Stimulated activated CD4-positive, alpha-beta T cell treated with anti-CD3 and anti-CD28 coated beads, Interleukin-4, amount 100 ng/mL, for 48 hours (primary cell): Measurements from ENCODE around the gene SPDYE5.
"Not testable (repeated sequence)": the region's sequence is repeated elsewhere in the genome, so short reads cannot be mapped to it uniquely, and the experiment has no call there.

ENCODE experiments used
- DNase-seq, 2 donors: peaks; one replicate each; pipeline ENCODE4 v3.0.0-alpha.2; 2020; ENCODE audit warnings: low read depth in 2 of 2

SPDYE5 gene, protein sequence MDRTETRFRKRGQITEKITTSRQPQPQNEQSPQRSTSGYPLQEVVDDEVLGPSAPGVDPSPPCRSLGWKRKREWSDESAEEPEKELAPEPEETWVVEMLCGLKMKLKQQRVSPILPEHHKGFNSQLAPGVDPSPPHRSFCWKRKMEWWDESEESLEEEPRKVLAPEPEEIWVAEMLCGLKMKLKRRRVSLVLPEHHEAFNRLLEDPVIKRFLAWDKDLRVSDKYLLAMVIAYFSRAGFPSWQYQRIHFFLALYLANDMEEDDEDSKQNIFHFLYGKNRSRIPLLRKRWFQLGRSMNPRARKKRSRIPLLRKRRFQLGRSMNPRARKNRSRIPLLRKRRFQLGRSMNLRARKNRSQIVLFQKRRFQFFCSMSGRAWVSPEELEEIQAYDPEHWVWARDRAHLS

DNA sequence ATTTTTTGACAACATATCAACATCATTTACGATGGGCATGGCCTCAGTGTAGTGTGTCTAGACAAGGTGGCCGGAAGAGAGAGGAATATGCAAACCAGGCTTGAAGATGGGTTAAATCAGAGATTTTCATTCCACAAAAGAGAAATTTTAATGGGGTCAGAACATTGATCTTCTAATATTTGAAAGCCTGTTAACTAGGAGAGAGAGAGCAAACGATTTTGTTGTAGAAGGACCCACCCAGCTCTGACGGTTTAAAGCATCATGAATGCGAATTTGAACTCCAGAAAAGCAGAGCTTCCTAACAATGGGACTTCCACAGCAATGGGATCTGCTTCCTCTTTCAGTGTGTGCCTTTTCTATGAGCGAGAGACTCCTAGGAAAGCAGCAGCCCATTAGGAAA, at the start of gene SPDYE5:
Gene SPDYE5 (plus strand): TSS at position 301 of the 400 bp plus-strand sequence. CDS start 1,728 bp downstream, outside the sequence.
- not testable (repeated sequence) for DNase-seq

DNA sequence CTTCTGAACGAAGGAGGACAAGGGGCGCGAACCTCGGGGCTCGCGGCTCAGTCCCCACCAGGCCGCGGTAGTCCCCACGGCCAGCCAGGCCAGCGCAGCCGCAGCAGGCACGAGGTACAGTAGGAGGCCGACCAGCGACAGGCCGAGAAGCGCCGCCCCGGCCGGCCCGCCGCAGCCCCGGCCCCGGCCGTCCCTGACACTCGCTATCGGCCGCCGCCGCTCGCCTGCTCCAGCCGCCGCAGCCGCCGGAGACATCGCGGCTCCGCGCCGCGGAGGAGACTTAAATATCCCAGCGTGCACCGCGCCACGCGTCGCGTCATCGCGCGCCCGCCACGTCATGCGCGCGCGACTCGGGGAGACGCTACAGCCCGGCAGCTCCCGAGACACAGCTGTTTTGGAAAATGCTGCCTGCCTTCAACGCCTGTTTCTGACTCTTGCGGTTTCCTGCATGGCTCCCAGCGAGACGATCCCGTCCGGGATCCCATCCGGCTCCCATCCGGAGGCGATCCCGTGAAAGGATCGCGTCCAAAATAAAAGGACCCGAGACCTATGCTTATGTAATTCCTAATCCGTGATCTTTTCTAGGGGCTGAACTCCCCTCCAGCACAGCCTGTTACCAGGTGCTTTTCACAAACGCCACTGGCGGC, 49.5 kb upstream of the SPDYE5 start:
- not testable (repeated sequence) for DNase-seq

DNA sequence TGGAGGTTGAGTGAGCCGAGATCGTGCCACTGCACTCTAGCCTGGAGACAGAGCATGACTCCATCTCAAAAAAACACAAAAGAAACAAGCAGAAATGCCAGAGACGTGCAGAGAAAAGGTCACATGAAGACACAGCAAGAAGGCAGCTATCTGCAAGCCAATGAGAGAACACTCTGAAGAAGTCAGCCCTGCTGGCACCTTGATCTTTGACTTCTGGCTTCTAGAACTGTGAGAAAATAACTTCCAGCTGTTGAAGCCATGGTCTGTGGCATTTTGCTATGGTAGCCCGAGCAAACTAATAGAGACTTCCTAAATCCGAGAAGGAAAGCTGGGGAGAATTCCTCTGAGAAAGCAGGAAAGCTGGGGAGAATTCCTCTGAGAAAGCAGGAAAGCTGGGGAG, 42.2 kb upstream of the SPDYE5 start:
- DNase-seq: not testable (repeated sequence)

DNA sequence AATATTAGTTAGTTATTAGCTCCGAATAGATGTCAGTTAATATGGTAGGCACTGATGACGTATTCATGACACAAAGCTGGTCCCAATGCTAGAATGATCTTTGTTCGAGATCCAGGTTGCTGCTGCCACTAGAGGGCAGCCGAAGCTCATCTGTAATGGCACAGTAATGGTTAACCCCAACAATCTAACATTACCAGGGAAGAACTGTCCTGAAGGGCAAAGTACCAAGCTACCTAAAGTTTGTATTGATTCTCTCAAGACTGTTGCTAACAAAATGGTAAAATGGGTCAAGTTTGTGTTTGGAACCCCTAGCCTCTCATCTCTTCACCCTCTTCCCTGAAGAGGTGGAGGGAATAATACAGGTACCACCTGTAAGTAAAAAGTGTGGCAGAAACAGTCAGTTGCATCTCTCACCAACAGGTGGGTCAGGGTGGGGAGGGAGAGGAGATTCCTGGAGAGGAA, 39.6 kb upstream of the SPDYE5 start:
- DNase-seq: not testable (repeated sequence)

DNA sequence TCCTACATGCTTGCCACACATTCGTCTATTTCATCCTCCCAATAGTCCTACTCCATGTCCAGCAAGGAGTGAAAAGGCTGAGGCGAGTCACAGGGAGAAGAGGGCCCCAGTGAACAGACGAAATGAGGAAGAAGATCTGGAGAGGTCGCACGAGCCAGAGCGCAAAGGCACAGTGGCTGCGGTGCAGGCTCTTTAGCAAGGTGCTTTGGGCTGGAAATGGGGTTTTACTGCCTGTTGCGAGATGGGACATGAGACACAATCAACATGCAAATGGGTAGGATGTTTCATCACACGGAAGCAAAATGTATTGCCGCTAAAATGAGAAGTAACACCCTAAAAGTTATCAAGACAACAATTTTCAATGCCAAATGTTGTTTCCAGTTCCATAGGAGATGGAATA, 35.7 kb upstream of the SPDYE5 start:
- not testable (repeated sequence) for DNase-seq

DNA sequence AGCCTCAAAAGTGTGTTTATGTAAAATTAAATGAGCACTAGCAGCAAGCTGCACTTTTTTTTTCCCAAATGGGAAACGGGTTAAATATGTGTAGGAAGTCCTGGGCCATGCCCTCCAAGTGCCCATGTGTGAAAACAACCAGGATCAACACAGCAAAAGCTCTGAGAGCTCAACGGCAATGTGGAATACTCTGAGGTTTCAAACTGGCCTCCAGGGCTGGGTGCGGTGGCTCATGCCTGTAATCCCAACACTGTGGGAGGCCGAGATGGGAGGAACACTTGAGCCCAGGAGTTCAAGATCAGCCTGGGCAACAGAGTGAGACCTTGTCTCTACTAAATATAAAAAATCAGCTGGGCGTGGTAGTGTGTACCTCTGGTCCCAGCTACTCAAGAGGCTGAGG, 34.1 kb upstream of the SPDYE5 start:
- not testable (repeated sequence) for DNase-seq

DNA sequence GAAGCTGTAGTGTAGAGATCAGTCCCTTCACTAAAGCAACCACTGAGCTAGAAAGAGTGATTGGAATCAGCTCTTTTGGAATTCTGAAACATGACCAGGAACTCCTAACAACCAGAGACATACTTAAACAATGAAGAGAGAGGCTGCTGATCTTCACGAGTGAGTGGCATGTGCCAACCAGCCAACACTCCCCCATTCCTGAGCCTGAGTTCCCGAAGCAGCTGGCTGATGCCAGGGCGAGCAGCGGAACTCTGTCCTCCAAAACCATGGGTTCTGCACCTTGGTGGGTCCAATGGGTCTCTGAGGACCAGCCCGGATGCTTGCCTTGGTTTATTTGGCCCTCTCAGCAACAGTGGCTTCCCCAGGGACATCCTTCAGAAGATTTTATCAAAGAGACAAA, 31.6 kb upstream of the SPDYE5 start:
- DNase-seq: not testable (repeated sequence)

DNA sequence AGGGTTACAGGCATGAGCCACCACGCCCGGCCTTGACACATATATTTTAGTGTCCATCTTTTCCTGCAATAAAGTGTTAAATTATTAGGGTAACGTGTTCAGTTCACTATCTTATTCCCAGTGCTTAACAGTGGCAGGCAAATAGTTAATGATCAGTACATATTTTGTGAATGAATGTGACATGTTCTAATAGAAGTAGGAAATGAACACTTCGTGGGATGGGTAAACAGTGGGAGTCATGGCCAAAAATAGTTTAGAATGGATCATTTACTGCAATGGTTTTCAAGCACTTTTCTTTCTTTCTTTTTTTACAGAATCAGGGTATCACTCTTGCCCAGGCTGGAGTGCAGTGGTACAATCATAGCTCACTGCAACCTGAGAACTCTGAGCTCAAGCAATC, 22.0 kb upstream of the SPDYE5 start:
- DNase-seq: not testable (repeated sequence)

DNA sequence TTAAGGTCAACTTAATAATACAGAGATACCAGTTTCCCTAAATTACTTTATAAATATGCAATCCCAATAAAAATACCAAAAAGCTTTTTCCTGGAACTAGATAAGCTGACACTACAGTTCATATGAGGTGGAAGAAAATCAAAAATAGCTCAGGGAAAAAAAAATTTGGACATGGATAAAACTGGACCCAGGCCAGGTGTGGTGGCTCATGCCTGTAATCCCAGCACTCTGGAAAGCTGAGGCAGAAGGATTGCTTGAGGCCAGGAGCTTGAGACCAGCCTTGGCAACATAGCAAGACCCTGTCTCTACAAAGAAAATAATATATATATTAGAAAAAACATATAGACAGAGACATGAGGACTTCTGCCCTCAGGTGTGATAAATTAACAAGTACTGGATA, 14.7 kb upstream of the SPDYE5 start:
- DNase-seq: not testable (repeated sequence)

DNA sequence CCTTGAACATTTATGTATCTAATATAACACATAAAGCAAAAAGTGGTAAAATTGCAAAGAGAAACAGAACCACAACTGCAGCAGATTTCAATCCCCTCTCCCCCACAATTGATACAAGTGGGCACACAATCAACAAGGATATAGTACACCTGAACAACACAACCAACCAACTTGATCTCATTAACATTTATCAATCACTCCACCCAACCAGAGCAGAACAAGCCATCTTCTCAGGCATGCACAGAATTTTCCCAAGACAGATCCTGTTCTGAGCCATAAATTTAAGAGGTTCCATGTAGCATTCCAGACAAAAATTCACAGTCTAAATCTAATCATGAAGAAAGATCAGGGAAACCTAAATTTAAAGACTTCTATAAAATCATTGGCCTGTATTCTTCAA, 11.8 kb upstream of the SPDYE5 start:
- DNase-seq: not testable (repeated sequence)

DNA sequence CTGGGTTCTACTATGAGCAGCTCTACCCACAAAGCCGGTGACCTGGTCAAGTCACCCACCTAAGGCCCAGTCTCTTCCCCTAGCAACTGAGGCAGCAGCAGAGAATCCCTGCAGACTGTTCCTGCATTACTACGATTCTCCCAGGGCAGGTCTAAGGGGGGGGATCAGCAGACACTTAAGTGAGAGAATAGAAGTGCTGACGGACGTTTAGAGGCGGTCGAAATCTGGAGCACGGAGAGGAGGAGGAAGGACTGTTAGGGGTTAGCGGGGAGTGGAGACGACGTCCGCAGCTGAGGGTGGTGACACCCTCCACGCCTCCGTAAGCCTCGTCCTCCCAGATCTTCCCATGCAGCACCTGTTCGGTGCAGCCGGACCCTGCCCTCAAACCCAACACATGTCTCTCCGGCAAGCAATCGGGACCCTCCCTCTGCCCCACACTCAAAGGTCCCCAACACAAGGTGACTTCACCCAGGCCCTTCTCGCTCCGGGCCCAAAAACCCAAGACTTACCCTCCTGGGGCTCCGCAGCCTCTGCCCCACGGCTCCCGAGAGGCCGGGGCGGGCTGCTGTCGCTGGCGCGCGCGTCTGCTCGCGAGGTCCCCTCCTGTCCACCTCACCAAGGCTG, 6.7 kb upstream of the SPDYE5 start:
- not testable (repeated sequence) for DNase-seq

DNA sequence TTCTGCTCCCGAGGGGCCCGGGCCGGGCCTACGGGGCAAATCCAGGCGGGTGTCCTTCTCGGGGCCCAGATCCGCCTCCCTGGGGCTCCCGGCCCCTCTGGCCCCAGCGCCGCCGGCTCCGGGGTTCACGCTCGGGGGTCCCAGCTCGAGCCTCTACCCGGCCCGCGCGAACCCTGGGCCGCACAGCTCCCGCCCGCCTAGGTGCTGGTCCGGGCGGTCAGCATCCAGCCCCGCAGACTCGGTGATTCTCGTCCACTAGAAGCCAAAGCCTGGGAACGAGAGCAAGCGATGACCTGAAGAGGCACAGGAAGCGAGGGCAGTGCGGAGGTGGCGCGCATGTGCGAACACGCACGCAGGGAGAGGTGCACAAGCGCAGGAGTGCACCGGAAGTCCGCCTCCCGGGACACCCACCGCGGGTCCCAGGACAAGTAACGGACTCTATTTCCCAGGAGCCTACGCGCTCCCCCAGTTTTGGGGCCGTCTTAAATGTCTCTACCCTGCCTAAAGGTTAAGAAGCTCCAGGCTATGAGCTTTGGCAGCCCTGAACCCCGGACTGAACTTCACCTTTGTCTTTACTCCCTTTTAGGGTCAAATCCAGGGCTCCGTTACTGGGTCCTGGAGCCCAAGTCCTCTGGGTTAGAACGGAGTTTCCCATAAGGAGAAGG, 6.0 kb upstream of the SPDYE5 start, which contains the start of gene POM121C:
Gene POM121C (minus strand): TSS at position 321 of the 665 bp plus-strand sequence. CDS start 44,803 bp downstream, outside the sequence.
- peak; percentile 74 to 87 for DNase-seq

DNA sequence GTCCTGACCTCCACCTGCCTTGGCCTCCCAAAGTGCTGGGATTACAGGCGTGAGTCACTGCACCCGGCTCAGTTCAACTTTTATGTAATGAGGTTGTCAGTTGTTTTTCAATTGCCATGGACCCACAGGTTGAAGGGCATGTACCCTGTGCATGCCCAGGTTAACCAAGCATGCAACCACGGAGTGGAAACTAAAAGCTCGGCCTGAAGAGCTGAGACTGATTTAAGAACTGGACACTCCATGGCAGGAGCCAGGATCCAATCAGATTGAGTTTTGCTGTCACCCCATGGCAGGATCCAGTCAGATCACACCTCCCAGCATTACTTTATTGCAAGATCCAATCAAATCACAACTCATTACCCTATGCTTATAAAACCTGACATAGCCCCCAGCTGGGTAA, 16.9 kb downstream of the SPDYE5 start:
- not testable (repeated sequence) for DNase-seq

DNA sequence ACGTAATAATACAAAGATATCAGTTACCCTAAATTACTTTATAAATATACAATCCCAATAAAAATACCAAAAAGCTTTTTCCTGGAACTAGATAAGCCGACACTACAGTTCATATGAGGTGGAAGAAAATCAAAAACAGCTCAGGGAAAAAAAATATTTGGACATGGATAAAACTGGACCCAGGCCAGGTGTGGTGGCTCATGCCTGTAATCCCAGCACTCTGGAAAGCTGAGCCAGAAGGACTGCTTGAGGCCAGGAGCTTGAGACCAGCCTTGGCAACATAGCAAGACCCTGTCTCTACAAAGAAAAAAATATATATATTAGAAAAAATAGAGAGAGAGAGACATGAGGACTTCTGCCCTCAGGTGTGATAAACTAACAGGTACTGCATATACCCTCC, 26.7 kb downstream of the SPDYE5 start:
- DNase-seq: not testable (repeated sequence)

DNA sequence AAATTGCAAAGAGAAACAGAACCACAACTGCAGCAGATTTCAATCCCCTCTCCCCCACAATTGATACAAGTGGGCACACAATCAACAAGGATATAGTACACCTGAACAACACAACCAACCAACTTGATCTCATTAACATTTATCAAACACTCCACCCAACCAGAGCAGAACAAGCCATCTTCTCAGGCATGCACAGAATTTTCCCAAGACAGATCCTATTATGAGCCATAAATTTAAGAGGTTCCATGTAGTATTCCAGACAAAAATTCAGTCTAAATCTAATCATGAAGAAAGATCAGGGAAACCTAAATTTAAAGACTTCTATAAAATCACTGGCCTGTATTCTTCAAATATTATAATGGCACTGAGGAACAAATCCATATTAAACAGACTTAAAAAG, 29.6 kb downstream of the SPDYE5 start:
- DNase-seq: not testable (repeated sequence)

DNA sequence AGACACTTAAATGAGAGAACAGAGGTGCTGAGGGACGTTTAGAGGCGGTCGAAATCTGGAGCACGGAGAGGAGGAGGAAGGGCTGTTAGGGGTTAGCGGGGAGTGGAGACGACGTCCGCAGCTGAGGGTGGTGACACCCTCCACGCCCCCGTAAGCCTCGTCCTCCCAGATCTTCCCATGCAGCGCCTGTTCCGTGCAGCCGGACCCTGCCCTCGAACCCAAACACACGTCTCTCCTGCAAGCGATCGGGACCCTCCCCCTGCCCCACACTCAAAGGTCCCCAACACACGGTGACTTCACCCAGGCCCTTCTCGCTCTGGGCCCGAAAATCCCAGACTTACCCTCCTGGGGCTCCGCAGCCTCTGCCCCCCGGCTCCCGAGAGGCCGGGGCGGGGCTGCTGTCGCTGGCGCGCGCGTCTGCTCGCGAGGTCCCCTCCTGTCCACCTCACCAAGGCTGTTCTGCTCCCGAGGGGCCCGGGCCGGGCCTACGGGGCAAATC, 35.2 kb downstream of the SPDYE5 start:
- not testable (repeated sequence) for DNase-seq

DNA sequence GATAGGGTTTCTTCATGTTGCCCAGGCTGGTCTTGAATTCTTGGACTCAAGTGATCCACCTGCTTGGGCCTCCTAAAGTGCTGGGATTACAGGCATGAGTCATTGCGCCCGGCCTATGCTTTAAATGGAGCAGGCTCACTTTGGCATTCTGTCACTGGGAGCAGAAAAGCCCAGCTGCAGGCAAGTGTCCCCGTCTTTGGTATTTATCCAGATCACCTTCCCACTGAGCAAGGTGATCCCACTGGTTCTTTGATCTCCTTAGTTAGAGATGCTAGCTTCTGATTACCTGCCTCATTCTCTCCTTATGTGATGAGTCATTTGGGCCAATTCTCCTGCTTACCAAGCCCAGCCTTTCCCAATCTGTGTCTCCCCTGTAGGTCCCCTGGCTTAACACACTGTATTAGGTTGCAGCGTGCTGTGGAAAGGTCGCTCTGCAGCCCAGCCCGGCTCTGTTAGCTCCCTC, 39.3 kb downstream of the SPDYE5 start:
- DNase-seq: no peak

DNA sequence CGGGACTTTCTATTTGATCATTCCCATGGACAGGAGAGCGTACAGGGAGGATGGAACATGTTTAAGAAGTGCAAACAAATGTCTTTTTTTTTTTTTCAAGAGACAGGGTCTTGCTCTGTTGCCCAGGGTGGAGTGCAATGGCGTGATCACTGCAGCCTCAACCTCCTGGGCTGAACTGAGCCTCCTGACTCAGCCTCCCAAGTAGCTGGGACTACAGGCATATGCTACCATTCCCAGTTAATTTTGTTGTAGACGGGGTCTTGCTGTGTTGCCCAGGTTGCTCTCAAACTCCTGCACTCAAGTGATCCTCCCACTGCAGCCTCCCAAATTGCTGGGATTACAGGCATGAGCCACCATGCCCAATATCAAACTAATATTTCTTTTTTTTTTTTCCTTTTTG, 40.5 kb downstream of the SPDYE5 start:
- DNase-seq: no peak

DNA sequence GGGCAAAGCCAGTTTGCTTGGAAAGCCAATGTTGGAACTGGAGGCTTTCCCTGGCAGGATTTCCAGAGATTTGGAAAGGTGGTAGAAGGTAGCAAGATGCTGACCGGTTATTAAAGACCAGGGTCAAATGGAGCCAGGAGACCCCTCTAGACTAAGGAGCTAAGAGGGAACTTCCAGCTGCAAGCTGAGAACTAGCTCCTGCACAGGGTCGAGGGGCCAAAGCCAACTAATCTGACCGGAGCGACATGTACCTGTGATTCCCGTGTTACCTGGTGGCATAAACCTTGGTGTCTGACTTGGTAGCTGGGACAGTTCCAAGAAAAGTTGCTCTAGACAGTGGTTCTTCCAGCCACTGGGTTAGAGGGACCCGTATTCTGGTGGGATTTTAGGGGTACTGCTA, 41.8 kb downstream of the SPDYE5 start:
- no peak for DNase-seq

DNA sequence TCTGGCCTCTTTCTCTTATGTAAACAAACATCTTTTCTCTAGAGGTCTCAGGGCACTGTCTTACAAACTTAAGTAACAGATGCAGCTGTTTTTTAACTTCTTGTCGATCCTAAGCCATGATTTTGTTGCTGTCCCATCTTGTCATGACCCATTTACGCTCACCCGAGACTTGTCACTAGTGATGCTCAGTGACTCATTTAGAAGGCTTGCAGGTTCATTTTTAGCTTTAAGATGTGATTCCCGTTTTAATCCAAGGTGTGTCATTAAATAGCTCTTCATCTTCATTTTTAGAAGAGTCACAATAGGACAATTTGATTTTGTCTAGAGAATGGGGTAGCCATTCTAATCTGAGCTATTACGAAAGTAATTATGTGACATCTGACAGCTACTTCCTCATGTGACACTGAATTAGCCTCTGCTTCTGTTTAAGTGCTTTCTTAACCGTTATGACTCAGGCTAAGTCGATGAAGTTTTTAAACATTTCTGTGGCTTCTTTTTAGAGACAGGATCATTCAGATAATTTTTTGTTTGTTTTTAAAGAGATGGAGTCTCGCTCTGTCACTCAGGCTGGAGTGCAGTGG, 42.7 kb downstream of the SPDYE5 start:
- no peak for DNase-seq

DNA sequence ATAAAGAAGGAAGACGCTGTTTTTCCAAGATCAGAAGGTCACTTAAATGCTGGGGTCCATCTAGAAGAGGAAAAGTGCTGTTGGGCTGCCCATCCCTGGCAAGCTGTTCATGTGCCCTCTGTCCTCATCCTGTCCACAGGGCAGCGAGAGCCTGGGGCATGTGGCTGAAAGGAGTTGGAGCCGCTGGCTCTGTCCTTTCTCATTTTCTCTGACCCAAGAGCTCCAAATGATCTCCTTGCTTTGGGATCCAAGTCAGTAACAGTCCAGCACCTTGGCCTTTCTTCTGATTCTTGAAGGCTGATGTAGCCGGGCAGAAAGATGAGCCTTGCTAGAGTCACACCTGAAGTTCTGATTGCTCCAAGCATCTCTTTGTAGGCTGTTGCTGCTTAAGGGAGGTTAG, 44.4 kb downstream of the SPDYE5 start:
- DNase-seq: no peak
